ENCODE measurements around the gene KNCN.
A peak's percentile ranks its signal among the peaks of the same experiment; 100 is the strongest.

The KNCN gene

GRCh38 chr1:46532095-46532494, 19.4 kb downstream of the KNCN start:
- DNase-seq (ENCODE audit: low read depth), result no peak
- H3K4me3 ChIP-seq (ENCODE audit: low read depth, low read length), result no peak overlapping the region

DNA sequence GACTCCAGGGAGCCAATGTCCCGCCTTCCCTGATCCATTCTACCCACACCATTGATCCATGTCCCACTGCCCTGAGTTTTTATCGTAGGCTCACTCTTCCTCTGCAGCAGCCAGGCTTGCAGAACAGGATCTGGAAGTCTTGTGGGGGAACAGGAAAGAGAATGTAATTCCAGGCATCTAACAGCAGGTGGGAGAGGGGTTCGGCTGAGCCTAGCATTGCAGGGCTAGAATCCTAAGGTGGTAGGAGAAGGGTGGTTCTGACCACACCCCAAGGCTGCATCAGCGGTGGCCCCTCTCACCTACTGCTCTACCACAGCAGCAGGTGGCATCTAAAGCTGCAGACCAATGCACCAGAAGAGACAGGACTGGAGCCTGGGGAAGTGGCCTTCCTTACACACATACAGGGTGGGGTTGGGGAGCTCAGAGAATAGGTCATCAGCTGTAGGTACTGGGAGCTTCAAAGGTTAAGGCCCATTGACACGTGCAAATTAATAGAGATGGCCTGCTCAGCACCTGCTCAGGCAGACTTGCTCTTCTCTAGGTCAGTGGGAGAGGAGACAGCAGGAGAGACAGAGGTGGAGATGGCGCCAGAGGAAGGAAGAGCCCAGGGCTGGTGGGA, 20.5 kb downstream of the KNCN start:
- no peak overlapping the region for H3K4me3 ChIP-seq (ENCODE audit: low read depth, low read length)
- DNase-seq (ENCODE audit: low read depth), result no peak
- peak; percentile 37 for TF ChIP-seq CTCF (conservative IDR thresholded peaks at IDR 0.05; ENCODE audit: low read depth, low read length)

More at GRCh38 chr1:46532095-46532494, 19.4 kb downstream of the KNCN start:
- TF ChIP-seq CTCF (conservative IDR thresholded peaks at IDR 0.05; ENCODE audit: low read depth, low read length), result no peak

DNA sequence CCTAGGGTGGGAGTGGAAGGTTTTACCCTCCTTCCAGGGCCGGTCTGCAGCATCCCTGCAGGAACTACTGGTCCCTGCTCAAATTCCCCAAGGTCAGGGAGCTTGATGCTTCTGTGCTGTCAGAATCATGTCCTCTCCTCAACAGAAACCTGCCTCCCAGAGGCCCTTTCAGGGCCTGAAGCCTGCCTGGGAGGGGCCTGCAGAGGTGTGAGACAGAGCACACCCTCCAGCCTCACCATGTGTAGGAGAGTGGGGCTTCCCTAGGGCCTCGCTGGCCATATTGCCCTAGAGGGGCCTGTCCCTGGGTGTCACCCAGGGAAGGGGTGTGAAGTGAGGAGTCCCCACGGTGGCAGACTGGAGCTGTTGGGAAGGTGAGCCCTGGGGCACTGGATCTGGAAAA, 21.1 kb downstream of the KNCN start:
- TF ChIP-seq CTCF (conservative IDR thresholded peaks at IDR 0.05; ENCODE audit: low read depth, low read length), result no peak
- no peak for DNase-seq (ENCODE audit: low read depth)
- no peak overlapping the region for H3K4me3 ChIP-seq (ENCODE audit: low read depth, low read length)

GRCh38 chr1:46529031-46529630, 22.3 kb downstream of the KNCN start:
- no peak overlapping the region for H3K4me3 ChIP-seq (ENCODE audit: low read depth, low read length)
- TF ChIP-seq CTCF (conservative IDR thresholded peaks at IDR 0.05; ENCODE audit: low read depth, low read length), result no peak
- no peak for DNase-seq (ENCODE audit: low read depth)

DNA sequence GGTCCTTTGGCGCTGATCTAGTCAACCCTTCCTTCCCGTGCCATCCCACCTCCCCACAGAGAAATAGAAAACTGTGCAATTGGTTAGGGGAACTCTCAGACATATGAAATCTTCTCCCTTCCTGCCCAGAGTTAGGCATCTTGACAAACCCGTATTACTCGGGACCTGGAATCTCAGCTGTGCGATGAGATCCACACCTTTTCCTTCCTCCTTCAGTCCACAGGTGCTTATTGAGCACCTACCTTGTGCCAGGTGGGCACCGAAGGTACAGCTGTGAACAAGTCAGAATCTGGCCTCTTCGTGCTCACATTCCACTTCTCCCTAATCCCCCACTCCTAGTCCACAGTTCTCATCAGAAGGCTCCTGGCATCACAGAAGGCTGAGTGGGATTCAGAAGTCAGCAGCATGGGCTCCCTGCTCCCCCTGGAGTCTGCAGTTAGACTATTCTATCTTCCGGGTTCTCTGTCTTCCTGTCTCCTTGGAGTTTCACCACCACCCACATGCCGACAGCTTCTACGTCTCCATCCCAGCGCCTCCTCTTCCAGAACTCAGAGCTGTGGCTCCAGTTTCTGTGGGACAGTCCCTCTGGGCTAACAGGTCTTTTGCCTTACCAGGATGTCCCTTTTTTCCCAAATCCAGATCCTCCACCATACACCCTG, 23.0 kb downstream of the KNCN start:
- H3K4me3 ChIP-seq (ENCODE audit: low read depth, low read length), result no peak overlapping the region
- peak; percentile 45 for TF ChIP-seq CTCF (conservative IDR thresholded peaks at IDR 0.05; ENCODE audit: low read depth, low read length)
- peak; percentile 41 for DNase-seq (ENCODE audit: low read depth)

DNA sequence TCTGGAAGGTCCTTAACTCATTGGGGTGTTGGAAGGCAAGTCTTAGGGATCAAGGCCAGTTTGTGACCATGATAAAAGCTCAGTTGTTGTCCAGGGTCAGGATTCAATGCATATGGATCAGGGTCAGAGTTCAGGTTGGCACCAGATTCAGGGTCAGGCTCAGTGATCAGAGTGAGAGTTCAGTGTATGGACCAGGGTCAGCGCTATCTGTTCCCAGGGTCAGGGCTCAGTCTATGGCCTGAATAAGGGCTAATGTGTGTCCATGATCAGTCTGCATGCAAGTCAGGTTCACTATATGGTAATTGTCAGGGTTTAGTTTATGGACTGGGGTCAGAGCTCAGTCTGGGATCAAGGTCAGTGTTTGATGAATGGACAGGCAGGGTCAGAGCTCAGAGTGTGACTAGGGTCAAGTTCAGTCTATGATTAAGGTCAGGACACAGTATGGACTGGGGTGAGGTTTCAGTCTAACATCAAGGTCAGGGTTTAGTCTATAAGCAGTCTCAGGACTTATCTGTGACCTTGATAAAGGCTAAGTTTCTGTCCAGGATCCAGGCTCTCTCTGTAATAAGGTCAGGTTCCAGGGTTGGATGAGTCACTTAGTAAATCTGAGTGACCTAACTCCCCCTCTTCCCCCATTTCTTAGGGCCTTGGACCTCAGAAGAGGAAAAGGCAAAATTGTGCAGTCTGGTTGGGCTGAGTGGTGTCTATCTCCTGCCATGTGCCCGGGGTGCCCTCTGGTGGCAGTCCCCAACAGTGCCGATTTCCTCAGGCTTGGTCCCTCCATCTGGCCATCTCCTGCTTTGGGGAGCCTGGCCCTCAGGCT, 23.8 kb downstream of the KNCN start:
- peak; percentile 98 for TF ChIP-seq CTCF (conservative IDR thresholded peaks at IDR 0.05; ENCODE audit: low read depth, low read length)
- DNase-seq (ENCODE audit: low read depth), result peak; percentile 82
- H3K4me3 ChIP-seq (ENCODE audit: low read depth, low read length), result no peak overlapping the region
